ENCODE data around the gene ZNF3. TPM values are rescaled to one million over a fixed set of nuclear protein-coding genes. Genes with fewer than 3 reads are reported as not detected.

The ZNF3 gene
- total RNA-seq, 3 donors from 2014 or later, result 18.8 to 21.8 (median 21.6) TPM

GRCh38 chr7:100100420-100101015, 19.0 kb upstream of the ZNF3 start:
- H3K9me3 Mint-ChIP-seq, result no peaks in the 10 kb centered on the region
- H3K27me3 Mint-ChIP-seq (ENCODE audit: low read depth), result no peaks in the 10 kb centered on the region
- H3K36me3 Mint-ChIP-seq (ENCODE audit: insufficient read depth), result peaks cover 44% of the 10 kb centered on the region
- ATAC-seq (peak; percentile 77 to 83), DNase-seq (peak; percentile 79)
- H3K4me1 Mint-ChIP-seq (ENCODE audit: low read depth), result peaks cover 34% of the 10 kb centered on the region
- peak overlapping the region; percentile 94 for H3K4me3 Mint-ChIP-seq

- ATAC-seq (no peak), DNase-seq (no peak)
- peak overlapping the region; percentile 94 for H3K4me3 Mint-ChIP-seq
- H3K27me3 Mint-ChIP-seq (ENCODE audit: low read depth), result no peaks in the 10 kb centered on the region
- H3K36me3 Mint-ChIP-seq (ENCODE audit: insufficient read depth), result peaks cover 43% of the 10 kb centered on the region
- no peaks in the 10 kb centered on the region for H3K9me3 Mint-ChIP-seq
- peaks cover 34% of the 10 kb centered on the region for H3K4me1 Mint-ChIP-seq (ENCODE audit: low read depth)
Measured at GRCh38 chr7:100099452-100099851, 17.9 kb upstream of the ZNF3 start.

GRCh38 chr7:100098913-100099312, 17.4 kb upstream of the ZNF3 start:
- DNase-seq (no peak), ATAC-seq (no peak)
- Mint-ChIP-seq H3K4me1 (ENCODE audit: low read depth) (peaks cover 34% of the 10 kb centered on the region), H3K4me3 (peak overlapping the region; percentile 67), H3K36me3 (ENCODE audit: insufficient read depth) (peaks cover 47% of the 10 kb centered on the region), H3K9me3 (no peaks in the 10 kb centered on the region), H3K27me3 (ENCODE audit: low read depth) (no peaks in the 10 kb centered on the region)

- no peaks in the 10 kb centered on the region for H3K27me3 Mint-ChIP-seq (ENCODE audit: low read depth)
- peaks cover 64% of the 10 kb centered on the region for H3K36me3 Mint-ChIP-seq (ENCODE audit: insufficient read depth)
- H3K9me3 Mint-ChIP-seq, result no peaks in the 10 kb centered on the region
- DNase-seq (no peak), ATAC-seq (no peak)
- peaks cover 30% of the 10 kb centered on the region for H3K4me1 Mint-ChIP-seq (ENCODE audit: low read depth)
- no peak overlapping the region for H3K4me3 Mint-ChIP-seq
Measured at GRCh38 chr7:100095704-100096103, 14.2 kb upstream of the ZNF3 start.

GRCh38 chr7:100095289-100095688, 13.8 kb upstream of the ZNF3 start:
- Mint-ChIP-seq H3K4me3 (no peak overlapping the region), H3K36me3 (ENCODE audit: insufficient read depth) (peaks cover 67% of the 10 kb centered on the region), H3K4me1 (ENCODE audit: low read depth) (peaks cover 33% of the 10 kb centered on the region), H3K27me3 (ENCODE audit: low read depth) (no peaks in the 10 kb centered on the region), H3K9me3 (no peaks in the 10 kb centered on the region)
- ATAC-seq, result no peak
- no peak for DNase-seq

GRCh38 chr7:100093925-100094486, 12.5 kb upstream of the ZNF3 start:
- ATAC-seq, result no peak
- no peak for DNase-seq
- Mint-ChIP-seq H3K4me3 (no peak overlapping the region), H3K9me3 (no peaks in the 10 kb centered on the region), H3K36me3 (ENCODE audit: insufficient read depth) (peaks cover 57% of the 10 kb centered on the region), H3K4me1 (ENCODE audit: low read depth) (peaks cover 30% of the 10 kb centered on the region), H3K27me3 (ENCODE audit: low read depth) (no peaks in the 10 kb centered on the region)

GRCh38 chr7:100093498-100093897, 12.0 kb upstream of the ZNF3 start:
- Mint-ChIP-seq H3K36me3 (ENCODE audit: insufficient read depth) (peaks cover 52% of the 10 kb centered on the region), H3K4me1 (ENCODE audit: low read depth) (peaks cover 25% of the 10 kb centered on the region)
- no peak for ATAC-seq

GRCh38 chr7:100093054-100093453, 11.5 kb upstream of the ZNF3 start:
- Mint-ChIP-seq H3K36me3 (ENCODE audit: insufficient read depth) (peaks cover 48% of the 10 kb centered on the region), H3K27me3 (ENCODE audit: low read depth) (no peaks in the 10 kb centered on the region), H3K4me1 (ENCODE audit: low read depth) (peaks cover 25% of the 10 kb centered on the region), H3K9me3 (no peaks in the 10 kb centered on the region), H3K4me3 (no peak overlapping the region)
- DNase-seq, result no peak
- ATAC-seq, result no peak

More at GRCh38 chr7:100093498-100093897, 12.0 kb upstream of the ZNF3 start:
- DNase-seq, result no peak
- no peaks in the 10 kb centered on the region for H3K27me3 Mint-ChIP-seq (ENCODE audit: low read depth)
- peak overlapping the region; percentile 54 for H3K4me3 Mint-ChIP-seq
- no peaks in the 10 kb centered on the region for H3K9me3 Mint-ChIP-seq

- peak; percentile 5 to 8 for ATAC-seq
- DNase-seq, result no peak
Measured at GRCh38 chr7:100091411-100092181, 10.1 kb upstream of the ZNF3 start.

GRCh38 chr7:100090527-100091410, 9.2 kb upstream of the ZNF3 start:
- Mint-ChIP-seq H3K9me3 (no peaks in the 10 kb centered on the region), H3K4me3 (peak overlapping the region; percentile 85), H3K4me1 (ENCODE audit: low read depth) (peaks cover 20% of the 10 kb centered on the region), H3K36me3 (ENCODE audit: insufficient read depth) (peaks cover 35% of the 10 kb centered on the region), H3K27me3 (ENCODE audit: low read depth) (no peaks in the 10 kb centered on the region)
- peak; percentile 20 to 22 for ATAC-seq
- DNase-seq, result no peak

More at GRCh38 chr7:100091411-100092181, 10.1 kb upstream of the ZNF3 start:
- Mint-ChIP-seq H3K36me3 (ENCODE audit: insufficient read depth) (peaks cover 38% of the 10 kb centered on the region), H3K4me3 (peak overlapping the region; percentile 23), H3K27me3 (ENCODE audit: low read depth) (no peaks in the 10 kb centered on the region), H3K9me3 (no peaks in the 10 kb centered on the region), H3K4me1 (ENCODE audit: low read depth) (peaks cover 20% of the 10 kb centered on the region)

- DNase-seq (no peak), ATAC-seq (no peak)
- Mint-ChIP-seq H3K4me3 (peak overlapping the region; percentile 85), H3K27me3 (ENCODE audit: low read depth) (no peaks in the 10 kb centered on the region), H3K36me3 (ENCODE audit: insufficient read depth) (peaks cover 28% of the 10 kb centered on the region), H3K9me3 (no peaks in the 10 kb centered on the region), H3K4me1 (ENCODE audit: low read depth) (peaks cover 20% of the 10 kb centered on the region)
Measured at GRCh38 chr7:100089458-100090196, 8.1 kb upstream of the ZNF3 start.

GRCh38 chr7:100088621-100089457, 7.3 kb upstream of the ZNF3 start, which contains the start of gene COPS6:
Gene COPS6 (plus strand): TSS chr7:100088969. CDS start chr7:100088991, 22 bp downstream.
- Mint-ChIP-seq H3K36me3 (ENCODE audit: insufficient read depth) (peaks cover 22% of the 10 kb centered on the region), H3K27me3 (ENCODE audit: low read depth) (no peaks in the 10 kb centered on the region), H3K4me3 (peak within 1 kb of the TSS; percentile 85), H3K9me3 (no peaks in the 10 kb centered on the region), H3K4me1 (ENCODE audit: low read depth) (peaks cover 20% of the 10 kb centered on the region)
- ATAC-seq, result peak; percentile 54 to 66
- DNase-seq, result peak; percentile 83
